ENCODE measurements around the gene CAB39.

GRCh38 chr2:230687498-230687897, 25.1 kb upstream of the CAB39 start:
- no peak for TF ChIP-seq EZH2 (IDR thresholded peaks at IDR 0.05; ENCODE audit: low read length, missing control alignments)
- TF ChIP-seq CTCF (conservative IDR thresholded peaks at IDR 0.05 in 1 of 2, IDR thresholded peaks at IDR 0.05 in 1 of 2; ENCODE audit: low read depth in 1 of 2, low read length in 2 of 2), result no peak

Measured in fibroblast of lung (primary cell).